ENCODE measurements around the gene MPZL1. TPM values are rescaled to one million over a fixed set of nuclear protein-coding genes. Genes with fewer than 3 reads are reported as not detected.
A peak's percentile ranks its signal among the peaks of the same experiment; 100 is the strongest.

Gene MPZL1
- total and polyA plus RNA-seq, 2 of the 8 experiments (the other 6 are each of a cell fraction or from before 2014, with no cell fraction given): 37.8 to 120 TPM

- peak; percentile 90 to 95 for TF ChIP-seq RAD21 (IDR thresholded peaks at IDR 0.05 in 1 of 2, conservative IDR thresholded peaks at IDR 0.05 in 1 of 2; ENCODE audit: low read depth in 2 of 2, low read length in 2 of 2)
- TF ChIP-seq NRF1 (IDR thresholded peaks at IDR 0.05; ENCODE audit: low read depth, low read length): no peak
Observed at GRCh38 chr1:167687919-167688519, 33.8 kb upstream of the MPZL1 start (continued).
